Left colon (tissue), 2 donors: ENCODE data around the gene TMEM88. TPM values are rescaled to one million over a fixed set of nuclear protein-coding genes. Genes with fewer than 3 reads are reported as not detected.
A peak's percentile ranks its signal among the peaks of the same experiment; 100 is the strongest.

Experiments used
- ATAC-seq: fragments of 200-7000 bp; cut with Tn5 transposase; one replicate; pipeline ENCODE4 v1.9.1; 2020; ENCODE audit warnings: mild to moderate bottlenecking, moderate library complexity
- DNase-seq, 2 donors: peaks; one replicate each; pipeline ENCODE4 v3.0.0-alpha.2; 2020
- intact Hi-C, 2 donors: fragments of 100-400 bp; cut with DNase I in 1 of 2; cut with micrococcal nuclease in 1 of 2; formaldehyde crosslinking; loops; one replicate each; pipeline versions ENCODE4 v1.11.2 to v1.14.0; 2022; cut with DNase I, micrococcal nuclease
- total RNA-seq, 2 donors: library from RNA; stranded (reverse); fragmentation: NEBNext Ultra II Directional; extraction: Animal tissue kit (Norgen Biotek cat#: 25700); gene quantifications; one replicate each; pipeline ENCODE4 v1.2.1, GENCODE V29; 2021
- donor health status: DM: no; HTN: no; CAD: no.
- donor health status: DM: yes; HTN: yes; CAD: no.

Gene TMEM88
- total RNA-seq, 2 donors from 2014 or later: 3.8 to 6.1 TPM

DNA sequence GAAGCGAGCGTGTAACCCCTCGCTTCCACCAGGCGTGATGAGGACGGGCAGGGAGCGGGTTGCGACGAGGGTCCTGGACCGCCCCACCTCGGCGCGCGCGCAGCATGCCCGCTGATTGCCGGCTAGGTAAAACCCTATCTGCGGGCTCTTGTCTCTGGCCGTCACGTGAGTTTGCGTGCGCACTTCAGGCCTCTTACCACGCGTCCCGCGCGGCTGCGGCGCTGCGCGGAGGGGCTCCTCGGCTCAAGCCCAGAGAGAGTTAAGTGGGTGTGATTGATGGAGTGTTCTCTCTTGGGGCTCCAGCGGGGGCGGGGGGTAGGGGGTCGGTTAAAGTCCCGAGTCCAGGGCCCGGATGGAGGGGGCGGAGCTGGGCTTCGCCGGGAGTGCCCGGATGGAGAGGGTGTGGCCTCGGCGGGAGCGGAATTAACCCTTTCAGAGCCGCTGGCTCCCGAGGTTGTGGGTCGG, 12.9 kb upstream of the TMEM88 start:
- intact Hi-C loops: no loop called here
- ATAC-seq (peak; percentile 49), DNase-seq (peak; percentile 91 to 94)

GRCh38 chr17:7842380-7843256, 12.2 kb upstream of the TMEM88 start:
- intact Hi-C loops: no loop called here
- DNase-seq: peak; percentile 79 to 80
- ATAC-seq: peak; percentile 21

DNA sequence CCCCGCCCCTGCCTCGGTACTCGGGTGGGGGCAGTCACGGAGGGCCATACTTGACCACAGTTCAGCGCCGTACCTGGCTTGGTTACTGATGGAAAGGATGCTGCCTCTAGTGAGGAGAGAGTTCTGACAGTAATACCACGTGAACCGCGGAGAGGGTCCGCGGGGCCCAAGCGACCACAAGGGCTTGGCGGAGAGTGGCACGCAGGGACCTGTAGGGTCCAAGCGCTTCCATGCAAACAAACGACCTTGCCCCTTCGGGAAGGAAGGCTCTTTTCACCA, 11.7 kb upstream of the TMEM88 start:
- no peak for DNase-seq
- intact Hi-C loops: no loop called here
- no peak for ATAC-seq

GRCh38 chr17:7843536-7844291, 11.2 kb upstream of the TMEM88 start:
- peak; percentile 57 for ATAC-seq
- DNase-seq: peak; percentile 89 to 95
- intact Hi-C loops: no loop called here

DNA sequence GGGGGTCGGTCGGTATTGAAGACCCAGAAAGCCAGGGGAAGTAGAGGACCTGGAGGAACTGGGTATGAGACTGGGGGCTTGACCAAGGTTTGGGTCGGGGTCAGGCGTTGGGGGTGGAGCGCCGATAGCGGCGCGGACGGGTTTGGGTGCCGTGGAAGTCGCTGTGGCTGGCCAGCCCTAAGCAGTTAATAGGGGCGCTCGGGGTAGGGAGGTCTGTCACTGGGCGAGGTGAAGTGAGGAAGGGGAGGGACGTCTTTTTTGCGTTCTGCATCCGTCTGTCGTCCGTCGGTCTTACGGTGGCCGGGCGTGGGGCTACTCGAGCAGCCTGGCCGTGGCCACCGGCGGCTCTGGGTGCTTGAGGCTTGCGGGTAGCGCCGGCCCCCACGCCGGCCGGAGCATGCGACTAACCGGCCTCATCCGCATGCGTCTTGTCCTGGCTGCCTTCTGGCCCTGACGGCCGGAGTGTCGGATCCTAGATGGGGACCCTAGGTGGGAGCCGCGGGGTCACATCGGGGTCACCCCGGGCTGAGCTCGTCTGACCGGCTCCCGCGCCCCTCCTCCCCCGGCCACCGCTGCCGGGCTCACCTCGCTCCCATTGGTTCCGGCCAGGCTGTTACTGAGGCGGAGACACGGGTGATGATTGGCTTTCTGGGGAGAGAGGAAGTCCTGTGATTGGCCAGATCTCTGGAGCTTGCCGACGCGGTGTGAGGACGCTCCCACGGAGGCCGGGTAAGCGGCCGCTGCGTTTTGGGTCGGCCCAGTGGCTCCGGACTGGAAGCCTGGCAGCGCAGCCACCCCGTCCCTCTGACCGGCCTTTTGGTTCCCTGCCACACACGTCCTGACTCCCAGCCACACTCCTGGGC, 10.3 kb upstream of the TMEM88 start:
- intact Hi-C loops: no loop called here
- ATAC-seq (peak; percentile 58), DNase-seq (peak; percentile 89 to 95)

GRCh38 chr17:7845359-7846062, 9.4 kb upstream of the TMEM88 start:
- intact Hi-C loops: no loop called here
- ATAC-seq: no peak
- DNase-seq: no peak

DNA sequence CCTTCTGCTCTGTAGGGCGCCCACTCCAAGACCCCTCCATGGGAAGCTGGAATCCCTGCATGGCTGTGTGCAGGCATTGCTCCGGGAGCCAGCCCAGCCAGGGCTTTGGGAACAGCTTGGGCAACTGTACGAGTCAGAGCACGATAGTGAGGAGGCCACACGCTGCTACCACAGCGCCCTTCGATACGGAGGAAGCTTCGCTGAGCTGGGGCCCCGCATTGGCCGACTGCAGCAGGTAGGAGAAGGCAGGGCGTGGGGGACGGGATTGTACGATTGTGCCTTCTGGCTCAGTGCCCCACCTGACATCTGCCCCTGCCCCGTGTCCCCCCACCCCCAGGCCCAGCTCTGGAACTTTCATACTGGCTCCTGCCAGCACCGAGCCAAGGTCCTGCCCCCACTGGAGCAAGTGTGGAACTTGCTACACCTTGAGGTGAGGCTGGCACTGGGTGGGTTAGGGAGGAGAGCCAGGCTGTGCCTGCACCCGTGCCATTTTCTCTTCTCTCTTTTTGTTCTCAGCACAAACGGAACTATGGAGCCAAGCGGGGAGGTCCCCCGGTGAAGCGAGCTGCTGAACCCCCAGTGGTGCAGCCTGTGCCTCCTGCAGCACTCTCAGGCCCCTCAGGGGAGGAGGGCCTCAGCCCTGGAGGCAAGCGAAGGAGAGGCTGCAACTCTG, 8.7 kb upstream of the TMEM88 start:
- DNase-seq (peak in 1 of 2 donors; percentile 12), ATAC-seq (no peak)
- intact Hi-C loops: no loop called here

- intact Hi-C loops: no loop called here
- DNase-seq: peak; percentile 22 to 36
- ATAC-seq: no peak
Observed at GRCh38 chr17:7846765-7847661, 7.9 kb upstream of the TMEM88 start.

DNA sequence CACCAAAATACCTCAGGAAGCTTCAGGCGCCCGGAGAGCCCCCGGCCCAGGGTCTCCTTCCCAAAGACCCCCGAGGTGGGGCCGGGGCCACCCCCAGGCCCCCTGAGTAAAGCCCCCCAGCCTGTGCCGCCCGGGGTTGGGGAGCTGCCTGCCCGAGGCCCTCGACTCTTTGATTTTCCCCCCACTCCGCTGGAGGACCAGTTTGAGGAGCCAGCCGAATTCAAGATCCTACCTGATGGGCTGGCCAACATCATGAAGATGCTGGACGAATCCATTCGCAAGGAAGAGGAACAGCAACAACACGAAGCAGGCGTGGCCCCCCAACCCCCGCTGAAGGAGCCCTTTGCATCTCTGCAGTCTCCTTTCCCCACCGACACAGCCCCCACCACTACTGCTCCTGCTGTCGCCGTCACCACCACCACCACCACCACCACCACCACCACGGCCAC, 6.7 kb upstream of the TMEM88 start:
- no peak for ATAC-seq
- intact Hi-C loops: no loop called here
- no peak for DNase-seq

- ATAC-seq (no peak), DNase-seq (no peak)
- intact Hi-C loops: no loop called here
Observed at GRCh38 chr17:7848739-7849129, 6.1 kb upstream of the TMEM88 start.

- no peak for ATAC-seq
- intact Hi-C loops: no loop called here
Observed at GRCh38 chr17:7849130-7849750, 5.6 kb upstream of the TMEM88 start.

DNA sequence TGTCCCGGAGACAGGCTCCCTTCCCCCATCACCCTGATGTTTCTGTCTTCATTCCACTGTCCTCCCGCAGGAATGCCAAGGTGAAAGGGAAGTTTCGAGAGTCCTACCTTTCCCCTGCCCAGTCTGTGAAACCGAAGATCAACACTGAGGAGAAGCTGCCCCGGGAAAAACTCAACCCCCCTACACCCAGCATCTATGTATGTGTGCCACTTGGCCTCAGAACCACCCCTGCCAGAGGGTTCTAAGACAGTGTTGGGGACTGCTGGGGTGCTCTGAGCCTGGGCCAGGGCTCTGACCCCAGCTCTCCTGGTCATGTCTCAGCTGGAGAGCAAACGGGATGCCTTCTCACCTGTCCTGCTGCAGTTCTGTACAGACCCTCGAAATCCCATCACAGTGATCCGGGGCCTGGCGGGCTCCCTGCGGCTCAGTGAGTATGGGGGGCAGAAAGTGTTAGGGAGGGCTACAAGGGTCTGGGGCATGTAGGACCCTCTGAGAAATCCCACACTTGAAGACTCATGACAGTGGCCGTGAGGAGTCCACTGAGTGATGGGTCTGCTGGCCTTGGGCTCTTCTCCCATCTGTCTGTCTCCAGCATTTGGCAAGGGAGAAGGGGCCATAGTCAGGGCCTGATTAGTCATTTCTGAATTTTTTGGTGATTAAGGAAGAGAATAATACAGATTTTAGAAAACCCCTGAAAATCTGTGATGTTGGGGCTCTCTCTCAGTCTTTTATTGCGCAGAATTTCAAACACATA, 4.9 kb upstream of the TMEM88 start:
- no peak for ATAC-seq
- intact Hi-C loops: loop anchor here in 1 of 2 donors (5.0 kb wide), 1 partner anchor 108 kb away; no protein-coding TSS in a partner anchor
- DNase-seq: no peak

More at GRCh38 chr17:7849130-7849750, 5.6 kb upstream of the TMEM88 start:
- peak in 1 of 2 donors; percentile 14 for DNase-seq

DNA sequence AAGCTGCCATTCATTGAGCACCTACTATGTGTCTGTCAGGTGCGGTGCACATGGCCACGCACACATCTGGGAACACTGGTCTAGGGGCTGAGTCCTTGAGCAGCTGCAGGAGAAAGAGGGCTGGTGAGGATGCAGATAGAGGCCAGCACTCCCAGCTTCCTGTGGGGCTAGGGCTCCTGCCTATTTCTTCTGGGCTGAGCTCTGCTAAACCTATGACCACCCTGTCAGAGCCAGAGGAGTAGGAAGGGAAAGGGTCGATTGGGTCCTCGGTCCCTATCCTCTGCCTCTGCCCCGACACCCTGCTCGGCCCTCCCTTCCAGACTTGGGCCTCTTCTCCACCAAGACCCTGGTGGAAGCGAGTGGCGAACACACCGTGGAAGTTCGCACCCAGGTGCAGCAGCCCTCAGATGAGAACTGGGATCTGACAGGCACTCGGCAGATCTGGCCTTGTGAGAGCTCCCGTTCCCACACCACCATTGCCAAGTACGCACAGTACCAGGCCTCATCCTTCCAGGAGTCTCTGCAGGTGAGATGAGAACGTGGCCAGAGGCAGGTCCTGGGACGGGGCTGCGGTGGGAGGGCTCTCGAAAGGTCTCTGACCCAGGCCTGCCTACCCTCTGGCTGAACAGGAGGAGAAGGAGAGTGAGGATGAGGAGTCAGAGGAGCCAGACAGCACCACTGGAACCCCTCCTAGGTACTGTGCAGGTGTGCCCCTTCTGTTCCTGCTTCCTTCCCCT, 4.0 kb upstream of the TMEM88 start:
- DNase-seq (peak; percentile 15 to 34), ATAC-seq (peak; percentile 1)
- intact Hi-C loops: loop anchor here in 1 of 2 donors (5.0 kb wide), 1 partner anchor 109 kb away; no protein-coding TSS in a partner anchor

GRCh38 chr17:7851438-7852261, 3.2 kb upstream of the TMEM88 start:
- intact Hi-C loops: loop anchor here in 1 of 2 donors (5.0 kb wide), 1 partner anchor 109 kb away; no protein-coding TSS in a partner anchor
- DNase-seq: peak; percentile 91 to 95
- ATAC-seq: peak; percentile 78
